ENCODE measurements around the gene NAPSA. TPM values are rescaled to one million over a fixed set of nuclear protein-coding genes. Genes with fewer than 3 reads are reported as not detected.

The NAPSA gene
- total and polyA plus RNA-seq, 9 of the 15 experiments (the other 6 are each of a cell fraction or from before 2014, with no cell fraction given), result 0.25 to 1.9 (median 0.69) TPM

DNA sequence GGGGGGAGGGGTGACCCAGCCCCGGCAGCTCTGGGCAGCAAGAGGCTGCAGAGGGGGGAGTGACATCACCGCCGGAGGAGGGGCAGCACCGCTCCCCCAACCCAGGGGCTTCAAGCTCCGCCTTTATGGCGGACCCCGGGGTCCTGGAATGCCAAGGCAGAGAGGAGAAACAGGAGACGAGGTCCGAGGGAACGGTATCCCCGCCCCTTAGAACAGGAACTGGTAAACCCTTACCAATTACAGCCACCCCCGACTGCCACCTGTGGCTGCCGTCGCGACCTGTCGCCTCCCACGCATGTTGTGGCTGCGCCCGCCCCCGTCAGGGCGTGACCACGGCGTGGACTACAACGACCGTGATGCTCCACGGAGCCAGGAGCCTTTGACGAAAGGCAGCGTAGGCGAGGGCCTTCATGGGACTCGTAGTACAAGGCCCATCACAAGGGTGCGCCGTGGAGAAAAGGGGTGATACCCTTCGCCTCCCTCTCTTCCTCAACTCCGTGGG is 32.2 kb downstream of the NAPSA start (continued):
- peak in 1 of 2 experiments; percentile 65; a peak in 3 of 4 replicates for TF ChIP-seq MAZ (CRISPR knock-in tag; conservative IDR thresholded peaks at IDR 0.05 in 1 of 2, IDR thresholded peaks at IDR 0.05 in 1 of 2)
- TF ChIP-seq TARDBP (IDR thresholded peaks at IDR 0.05), result 0 out of 2 replicates have a peak, but pooled peaks have one; percentile 32
- TF ChIP-seq EGR1 (conservative IDR thresholded peaks at IDR 0.05), result peak; percentile 100
- TF ChIP-seq, protein P1, sequence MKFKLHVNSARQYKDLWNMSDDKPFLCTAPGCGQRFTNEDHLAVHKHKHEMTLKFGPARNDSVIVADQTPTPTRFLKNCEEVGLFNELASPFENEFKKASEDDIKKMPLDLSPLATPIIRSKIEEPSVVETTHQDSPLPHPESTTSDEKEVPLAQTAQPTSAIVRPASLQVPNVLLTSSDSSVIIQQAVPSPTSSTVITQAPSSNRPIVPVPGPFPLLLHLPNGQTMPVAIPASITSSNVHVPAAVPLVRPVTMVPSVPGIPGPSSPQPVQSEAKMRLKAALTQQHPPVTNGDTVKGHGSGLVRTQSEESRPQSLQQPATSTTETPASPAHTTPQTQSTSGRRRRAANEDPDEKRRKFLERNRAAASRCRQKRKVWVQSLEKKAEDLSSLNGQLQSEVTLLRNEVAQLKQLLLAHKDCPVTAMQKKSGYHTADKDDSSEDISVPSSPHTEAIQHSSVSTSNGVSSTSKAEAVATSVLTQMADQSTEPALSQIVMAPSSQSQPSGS (CRISPR knock-in tag; IDR thresholded peaks at IDR 0.05), result no peak
- TF ChIP-seq ZNF830 (CRISPR knock-in tag; IDR thresholded peaks at IDR 0.05), result no peak
- TF ChIP-seq, protein P2, sequence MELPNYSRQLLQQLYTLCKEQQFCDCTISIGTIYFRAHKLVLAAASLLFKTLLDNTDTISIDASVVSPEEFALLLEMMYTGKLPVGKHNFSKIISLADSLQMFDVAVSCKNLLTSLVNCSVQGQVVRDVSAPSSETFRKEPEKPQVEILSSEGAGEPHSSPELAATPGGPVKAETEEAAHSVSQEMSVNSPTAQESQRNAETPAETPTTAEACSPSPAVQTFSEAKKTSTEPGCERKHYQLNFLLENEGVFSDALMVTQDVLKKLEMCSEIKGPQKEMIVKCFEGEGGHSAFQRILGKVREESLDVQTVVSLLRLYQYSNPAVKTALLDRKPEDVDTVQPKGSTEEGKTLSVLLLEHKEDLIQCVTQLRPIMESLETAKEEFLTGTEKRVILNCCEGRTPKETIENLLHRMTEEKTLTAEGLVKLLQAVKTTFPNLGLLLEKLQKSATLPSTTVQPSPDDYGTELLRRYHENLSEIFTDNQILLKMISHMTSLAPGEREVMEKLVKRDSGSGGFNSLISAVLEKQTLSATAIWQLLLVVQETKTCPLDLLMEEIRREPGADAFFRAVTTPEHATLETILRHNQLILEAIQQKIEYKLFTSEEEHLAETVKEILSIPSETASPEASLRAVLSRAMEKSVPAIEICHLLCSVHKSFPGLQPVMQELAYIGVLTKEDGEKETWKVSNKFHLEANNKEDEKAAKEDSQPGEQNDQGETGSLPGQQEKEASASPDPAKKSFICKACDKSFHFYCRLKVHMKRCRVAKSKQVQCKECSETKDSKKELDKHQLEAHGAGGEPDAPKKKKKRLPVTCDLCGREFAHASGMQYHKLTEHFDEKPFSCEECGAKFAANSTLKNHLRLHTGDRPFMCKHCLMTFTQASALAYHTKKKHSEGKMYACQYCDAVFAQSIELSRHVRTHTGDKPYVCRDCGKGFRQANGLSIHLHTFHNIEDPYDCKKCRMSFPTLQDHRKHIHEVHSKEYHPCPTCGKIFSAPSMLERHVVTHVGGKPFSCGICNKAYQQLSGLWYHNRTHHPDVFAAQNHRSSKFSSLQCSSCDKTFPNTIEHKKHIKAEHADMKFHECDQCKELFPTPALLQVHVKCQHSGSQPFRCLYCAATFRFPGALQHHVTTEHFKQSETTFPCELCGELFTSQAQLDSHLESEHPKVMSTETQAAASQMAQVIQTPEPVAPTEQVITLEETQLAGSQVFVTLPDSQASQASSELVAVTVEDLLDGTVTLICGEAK (IDR thresholded peaks at IDR 0.05), result no peak
- TF ChIP-seq, protein P2 (CRISPR knock-in tag; IDR thresholded peaks at IDR 0.05), result no peak
- no peak for TF ChIP-seq ZNF24 (IDR thresholded peaks at IDR 0.05)
- TF ChIP-seq SUPT5H (IDR thresholded peaks at IDR 0.05), result no peak
- TF ChIP-seq KLF1 (tag; IDR thresholded peaks at IDR 0.05), result no peak
- TF ChIP-seq, protein P3, sequence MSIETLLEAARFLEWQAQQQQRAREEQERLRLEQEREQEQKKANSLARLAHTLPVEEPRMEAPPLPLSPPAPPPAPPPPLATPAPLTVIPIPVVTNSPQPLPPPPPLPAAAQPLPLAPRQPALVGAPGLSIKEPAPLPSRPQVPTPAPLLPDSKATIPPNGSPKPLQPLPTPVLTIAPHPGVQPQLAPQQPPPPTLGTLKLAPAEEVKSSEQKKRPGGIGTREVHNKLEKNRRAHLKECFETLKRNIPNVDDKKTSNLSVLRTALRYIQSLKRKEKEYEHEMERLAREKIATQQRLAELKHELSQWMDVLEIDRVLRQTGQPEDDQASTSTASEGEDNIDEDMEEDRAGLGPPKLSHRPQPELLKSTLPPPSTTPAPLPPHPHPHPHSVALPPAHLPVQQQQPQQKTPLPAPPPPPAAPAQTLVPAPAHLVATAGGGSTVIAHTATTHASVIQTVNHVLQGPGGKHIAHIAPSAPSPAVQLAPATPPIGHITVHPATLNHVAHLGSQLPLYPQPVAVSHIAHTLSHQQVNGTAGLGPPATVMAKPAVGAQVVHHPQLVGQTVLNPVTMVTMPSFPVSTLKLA (conservative IDR thresholded peaks at IDR 0.05), result peak; percentile 49 to 79; a peak in 2 of 4 replicates
- no peak for TF ChIP-seq TCFL5 (CRISPR knock-in tag; conservative IDR thresholded peaks at IDR 0.05)
- no peak for TF ChIP-seq HLTF (IDR thresholded peaks at IDR 0.05)
- TF ChIP-seq RFX5 (IDR thresholded peaks at IDR 0.05; ENCODE audit: low read depth, low read length), result no peak
- TF ChIP-seq, protein P4, sequence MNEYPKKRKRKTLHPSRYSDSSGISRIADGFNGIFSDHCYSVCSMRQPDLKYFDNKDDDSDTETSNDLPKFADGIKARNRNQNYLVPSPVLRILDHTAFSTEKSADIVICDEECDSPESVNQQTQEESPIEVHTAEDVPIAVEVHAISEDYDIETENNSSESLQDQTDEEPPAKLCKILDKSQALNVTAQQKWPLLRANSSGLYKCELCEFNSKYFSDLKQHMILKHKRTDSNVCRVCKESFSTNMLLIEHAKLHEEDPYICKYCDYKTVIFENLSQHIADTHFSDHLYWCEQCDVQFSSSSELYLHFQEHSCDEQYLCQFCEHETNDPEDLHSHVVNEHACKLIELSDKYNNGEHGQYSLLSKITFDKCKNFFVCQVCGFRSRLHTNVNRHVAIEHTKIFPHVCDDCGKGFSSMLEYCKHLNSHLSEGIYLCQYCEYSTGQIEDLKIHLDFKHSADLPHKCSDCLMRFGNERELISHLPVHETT (CRISPR knock-in tag; conservative IDR thresholded peaks at IDR 0.05 in 1 of 2, IDR thresholded peaks at IDR 0.05 in 1 of 2), result peak in 1 of 2 experiments; percentile 62; a peak in 1 of 4 replicates

Measured in K562 (cell line).